MCF 10A (cell line): ENCODE results near the gene SUGCT. TPM values are rescaled to one million over a fixed set of nuclear protein-coding genes. Genes with fewer than 3 reads are reported as not detected.

ENCODE experiments used
- BruUV-seq: library from RNA; stranded (reverse); fragments of 400-500 nt; replicated peaks from 2 replicates; lab custom pipeline; 2021; lab: Mats Ljungman, UMichigan
- CTCF ChIA-PET: fragments of 300-600 bp; sonication (Branson Sonifier 250); formaldehyde crosslinking; extraction: SDS; loops from one replicate; lab custom pipeline; 2021; ENCODE audit warnings: antibody characterized with exemption, inconsistent platforms; lab: Yijun Ruan, JAX
- POLR2A ChIA-PET: fragments of 300-600, 350-650 bp; sonication (Branson Sonifier 250); formaldehyde crosslinking; extraction: SDS; loops from one replicate; lab custom pipeline; 2020; ENCODE audit warnings: antibody characterized with exemption, inconsistent platforms; lab: Yijun Ruan, JAX
- DNase-seq: peaks from one replicate; pipeline ENCODE4 v3.0.0-alpha.2; 2018; ENCODE audit not compliant: unreplicated experiment
- H3K27ac Mint-ChIP-seq: one replicate; pipeline ENCODE4 v1.8.0; 2022; ENCODE audit warnings: mild to moderate bottlenecking, low read depth, mixed read lengths; ENCODE audit not compliant: unreplicated experiment
- H3K27me3 Mint-ChIP-seq: one replicate; pipeline ENCODE4 v1.8.0; 2022; ENCODE audit warnings: mixed read lengths; ENCODE audit not compliant: insufficient read depth, unreplicated experiment
- H3K36me3 Mint-ChIP-seq: one replicate; pipeline ENCODE4 v1.8.0; 2022; ENCODE audit warnings: mild to moderate bottlenecking, moderate library complexity, mixed read lengths; ENCODE audit not compliant: insufficient read depth, unreplicated experiment
- H3K4me1 Mint-ChIP-seq: one replicate; pipeline ENCODE4 v1.8.0; 2022; ENCODE audit warnings: mixed read lengths; ENCODE audit not compliant: insufficient read depth, unreplicated experiment
- H3K4me3 Mint-ChIP-seq: one replicate; pipeline ENCODE4 v1.8.0; 2022; ENCODE audit warnings: mild to moderate bottlenecking, moderate library complexity, mixed read lengths; ENCODE audit not compliant: unreplicated experiment
- H3K9me3 Mint-ChIP-seq: one replicate; pipeline ENCODE4 v1.8.0; 2022; ENCODE audit warnings: mixed read lengths; ENCODE audit not compliant: unreplicated experiment
- intact Hi-C: fragments of 100-400 bp; cut with micrococcal nuclease; formaldehyde crosslinking; loops from 2 replicates; pipeline ENCODE4 v1.14.1; 2022
- total RNA-seq: library from RNA; stranded (reverse); gene quantifications from 2 replicates; pipeline ENCODE4 v1.2.3, GENCODE V29; 2022
- TF ChIP-seq, protein P1 (sequence below): fragments of 200-600 bp; IDR thresholded peaks from one replicate; pipeline ENCODE4 v1.8.0; 2022; ENCODE audit warnings: antibody characterized with exemption, mild to moderate bottlenecking; ENCODE audit not compliant: unreplicated experiment

SUGCT gene
- total RNA-seq, 1 experiment from 2014 or later, result 25.4 TPM

GRCh38 chr7:40587419-40587818, 452.6 kb downstream of the SUGCT start:
- ChIA-PET POLR2A (interaction anchor here (0.6 kb wide), 1 partner anchor 10 kb away, joined by 3 read pairs; no protein-coding TSS in a partner anchor), CTCF (interaction anchor here (0.7 to 1.2 kb wide), 2 partner anchors 13 to 209 kb away, joined by 3 read pairs; no protein-coding TSS in a partner anchor)
- Mint-ChIP-seq H3K36me3 (no peaks in the 10 kb centered on the region), H3K9me3 (no peaks in the 10 kb centered on the region), H3K27me3 (no peaks in the 10 kb centered on the region), H3K4me1 (peaks cover 15% of the 10 kb centered on the region), H3K27ac (no peak overlapping the region), H3K4me3 (no peak overlapping the region)
- intact Hi-C loops, result no loop called here
- no peak for DNase-seq
- no TSS peak for BruUV-seq
- TF ChIP-seq, protein P1, sequence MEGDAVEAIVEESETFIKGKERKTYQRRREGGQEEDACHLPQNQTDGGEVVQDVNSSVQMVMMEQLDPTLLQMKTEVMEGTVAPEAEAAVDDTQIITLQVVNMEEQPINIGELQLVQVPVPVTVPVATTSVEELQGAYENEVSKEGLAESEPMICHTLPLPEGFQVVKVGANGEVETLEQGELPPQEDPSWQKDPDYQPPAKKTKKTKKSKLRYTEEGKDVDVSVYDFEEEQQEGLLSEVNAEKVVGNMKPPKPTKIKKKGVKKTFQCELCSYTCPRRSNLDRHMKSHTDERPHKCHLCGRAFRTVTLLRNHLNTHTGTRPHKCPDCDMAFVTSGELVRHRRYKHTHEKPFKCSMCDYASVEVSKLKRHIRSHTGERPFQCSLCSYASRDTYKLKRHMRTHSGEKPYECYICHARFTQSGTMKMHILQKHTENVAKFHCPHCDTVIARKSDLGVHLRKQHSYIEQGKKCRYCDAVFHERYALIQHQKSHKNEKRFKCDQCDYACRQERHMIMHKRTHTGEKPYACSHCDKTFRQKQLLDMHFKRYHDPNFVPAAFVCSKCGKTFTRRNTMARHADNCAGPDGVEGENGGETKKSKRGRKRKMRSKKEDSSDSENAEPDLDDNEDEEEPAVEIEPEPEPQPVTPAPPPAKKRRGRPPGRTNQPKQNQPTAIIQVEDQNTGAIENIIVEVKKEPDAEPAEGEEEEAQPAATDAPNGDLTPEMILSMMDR, result no peak

- TF ChIP-seq, protein P1, result no peak
- ChIA-PET CTCF (no interaction called here), POLR2A (no interaction called here)
- H3K9me3 Mint-ChIP-seq, result no peaks in the 10 kb centered on the region
- no peaks in the 10 kb centered on the region for H3K36me3 Mint-ChIP-seq
- no TSS peak for BruUV-seq
- no peak for DNase-seq
- H3K27me3 Mint-ChIP-seq, result no peaks in the 10 kb centered on the region
- H3K4me3 Mint-ChIP-seq, result no peak overlapping the region
- H3K27ac Mint-ChIP-seq, result no peak overlapping the region
- intact Hi-C loops, result no loop called here
- H3K4me1 Mint-ChIP-seq, result no peaks in the 10 kb centered on the region
Measured at GRCh38 chr7:40595129-40595528, 460.3 kb downstream of the SUGCT start.

DNA sequence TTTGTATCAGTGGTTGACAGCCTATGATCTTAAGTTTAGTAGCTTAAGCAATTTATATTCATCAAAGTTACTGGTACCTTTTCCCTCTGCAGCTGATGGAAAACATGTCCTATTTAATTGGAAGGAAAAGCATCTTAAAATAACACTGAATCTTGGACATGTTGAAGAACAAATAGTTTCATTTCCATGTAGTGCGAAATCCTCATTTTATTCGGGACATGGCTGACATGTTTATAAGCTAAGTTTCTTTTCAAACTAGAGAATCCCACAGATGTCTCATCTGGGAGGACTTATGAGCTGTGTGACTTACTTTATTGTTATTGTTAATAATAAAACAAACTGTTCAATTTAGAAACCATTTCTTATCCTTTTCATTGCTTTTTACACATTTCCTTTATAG, 461.0 kb downstream of the SUGCT start:
- no peaks in the 10 kb centered on the region for H3K9me3 Mint-ChIP-seq
- no peak overlapping the region for H3K27ac Mint-ChIP-seq
- H3K4me1 Mint-ChIP-seq, result no peaks in the 10 kb centered on the region
- BruUV-seq, result no TSS peak
- no peaks in the 10 kb centered on the region for H3K27me3 Mint-ChIP-seq
- no peak overlapping the region for H3K4me3 Mint-ChIP-seq
- CTCF ChIA-PET, result interaction anchor here (0.6 to 0.7 kb wide), 2 partner anchors 99 to 846 kb away, joined by 4 to 5 read pairs; no protein-coding TSS in a partner anchor
- TF ChIP-seq, protein P1, result no peak
- intact Hi-C loops, result no loop called here
- POLR2A ChIA-PET, result interaction anchor here (0.5 kb wide), 1 partner anchor 893 kb away, joined by 3 read pairs; no protein-coding TSS in a partner anchor
- no peak for DNase-seq
- no peaks in the 10 kb centered on the region for H3K36me3 Mint-ChIP-seq

GRCh38 chr7:40597517-40597916, 462.7 kb downstream of the SUGCT start:
- peaks cover 3% of the 10 kb centered on the region for H3K9me3 Mint-ChIP-seq
- ChIA-PET CTCF (no interaction called here), POLR2A (no interaction called here)
- no peaks in the 10 kb centered on the region for H3K36me3 Mint-ChIP-seq
- intact Hi-C loops, result no loop called here
- H3K27ac Mint-ChIP-seq, result no peak overlapping the region
- TF ChIP-seq, protein P1, result no peak
- no TSS peak for BruUV-seq
- H3K4me1 Mint-ChIP-seq, result no peaks in the 10 kb centered on the region
- no peak for DNase-seq
- H3K4me3 Mint-ChIP-seq, result no peak overlapping the region
- no peaks in the 10 kb centered on the region for H3K27me3 Mint-ChIP-seq
